ENCODE measurements around the gene ASPSCR1. TPM values are rescaled to one million over a fixed set of nuclear protein-coding genes. Genes with fewer than 3 reads are reported as not detected.
A peak's percentile ranks its signal among the peaks of the same experiment; 100 is the strongest.

ASPSCR1 gene
- total and polyA plus RNA-seq, 9 donors = 22.5 to 35.9 (median 27.5) TPM

DNA sequence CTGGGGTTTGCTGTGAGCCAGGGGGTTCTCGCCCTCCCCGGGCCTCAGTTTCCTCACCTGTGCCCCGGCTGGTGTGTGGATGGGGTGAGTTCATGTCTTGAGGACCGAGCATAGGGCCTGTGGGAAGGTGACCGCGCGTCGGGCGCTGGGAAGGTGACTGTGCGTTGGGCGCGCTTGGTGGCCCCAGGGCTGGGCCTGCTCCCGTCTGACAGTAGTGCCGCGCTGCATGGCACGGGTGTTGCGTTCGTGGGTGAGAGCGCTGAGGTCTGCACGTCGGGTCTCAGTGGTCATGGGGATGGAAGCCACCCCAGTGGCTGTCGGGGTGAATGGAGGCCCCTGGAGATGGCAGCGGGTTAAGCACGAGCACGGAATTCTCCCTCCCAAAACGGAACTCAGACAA, 9.2 kb downstream of the ASPSCR1 start:
- no peak overlapping the region for H3K4me3 ChIP-seq (ENCODE audit: low read length)
- peaks cover 59% of the 10 kb centered on the region for H3K36me3 ChIP-seq (ENCODE audit: control insufficient read depth, insufficient read depth, low read length)
- WGBS (ENCODE audit: insufficient coverage) = 94% methylated on average over 21 of the region's 26 CpGs
- H3K27ac ChIP-seq (ENCODE audit: low read length) = no peak overlapping the region
- no peaks in the 10 kb centered on the region for H3K9me3 ChIP-seq (replicated peaks; ENCODE audit: control insufficient read depth, low read depth, low read length)
- no peaks in the 10 kb centered on the region for H3K27me3 ChIP-seq (ENCODE audit: control insufficient read depth, insufficient read depth, low read length)
- H3K4me1 ChIP-seq (ENCODE audit: control insufficient read depth, insufficient read depth, low read length) = peaks cover 13% of the 10 kb centered on the region
- no peak for DNase-seq

DNA sequence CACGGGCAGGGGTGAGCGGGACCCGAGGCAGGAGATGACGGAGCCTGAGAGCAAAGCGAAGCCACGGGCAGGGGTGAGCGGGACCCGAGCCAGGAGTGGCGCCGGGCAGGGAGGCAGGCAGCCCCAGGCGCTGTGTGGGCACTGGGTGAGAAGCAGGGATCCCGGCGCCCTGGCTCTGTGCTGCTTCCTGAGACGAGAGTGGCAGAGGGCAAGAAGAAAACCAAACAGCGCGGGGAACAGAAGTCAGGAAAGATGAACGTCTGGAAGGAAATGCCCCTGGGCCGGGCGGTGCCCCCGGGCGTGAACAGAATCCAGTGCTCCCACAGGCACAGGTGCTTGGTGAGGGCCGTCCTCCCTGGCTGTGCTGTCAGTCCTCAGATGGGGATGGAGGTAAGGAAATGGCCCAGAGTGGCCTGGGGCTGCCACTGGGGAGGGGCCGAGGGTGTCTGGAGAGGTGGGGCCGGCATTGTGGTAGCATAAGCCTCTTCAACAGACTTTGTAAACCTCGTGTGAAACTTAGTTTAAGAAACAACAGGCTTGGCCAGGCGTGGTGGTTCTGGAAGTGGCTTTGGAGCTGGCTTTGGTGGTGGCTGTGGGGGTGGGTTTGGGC, 9.8 kb downstream of the ASPSCR1 start:
- H3K27me3 ChIP-seq (ENCODE audit: control insufficient read depth, insufficient read depth, low read length) = no peaks in the 10 kb centered on the region
- no peak for DNase-seq
- no peaks in the 10 kb centered on the region for H3K9me3 ChIP-seq (replicated peaks; ENCODE audit: control insufficient read depth, low read depth, low read length)
- H3K27ac ChIP-seq (ENCODE audit: low read length) = no peak overlapping the region
- no peak overlapping the region for H3K4me3 ChIP-seq (ENCODE audit: low read length)
- H3K36me3 ChIP-seq (ENCODE audit: control insufficient read depth, insufficient read depth, low read length) = peaks cover 59% of the 10 kb centered on the region
- WGBS (ENCODE audit: insufficient coverage) = 92% methylated on average over 25 of the region's 26 CpGs
- peaks cover 19% of the 10 kb centered on the region for H3K4me1 ChIP-seq (ENCODE audit: control insufficient read depth, insufficient read depth, low read length)

DNA sequence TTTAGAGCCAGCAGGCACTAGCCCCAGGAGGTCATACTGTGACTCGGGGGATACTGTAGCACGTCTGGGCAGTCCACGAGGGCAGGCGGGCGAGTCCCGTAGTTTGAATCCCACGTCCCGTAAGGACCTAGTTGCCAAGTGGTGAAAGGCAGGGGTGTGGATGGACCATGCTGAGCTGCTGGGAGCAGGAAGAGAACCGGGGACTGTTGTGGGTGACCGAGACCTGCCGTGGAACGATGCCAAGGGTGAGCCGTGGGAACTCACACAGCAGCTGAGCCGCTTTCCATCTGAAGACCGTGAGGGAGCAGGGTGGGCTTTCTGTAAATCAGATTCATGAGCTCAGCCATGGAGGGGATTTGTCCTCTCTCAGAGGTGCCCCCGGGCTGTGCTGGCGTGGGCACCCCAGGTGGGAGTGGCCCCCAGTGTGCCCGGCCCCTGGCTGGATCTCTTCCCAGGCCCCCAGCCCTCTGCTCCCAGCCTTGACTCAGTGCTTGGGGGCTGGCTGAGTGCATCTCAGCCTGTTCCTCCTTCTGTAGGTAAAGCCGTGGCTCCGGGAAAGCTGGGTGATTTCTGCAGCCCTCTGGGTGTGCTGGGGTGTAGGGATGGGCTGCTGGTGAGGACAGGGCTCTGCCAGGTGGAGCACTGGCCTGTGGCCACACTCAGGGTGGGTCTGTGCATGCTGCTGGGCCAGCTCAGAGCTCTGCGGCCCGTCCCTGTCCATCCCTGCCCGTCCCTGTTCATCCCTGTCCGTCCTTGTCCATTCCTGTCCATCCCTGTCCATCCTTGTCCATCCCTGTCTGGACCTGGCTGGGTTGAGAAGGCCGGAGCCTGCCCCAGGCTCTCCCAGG, 13.6 kb downstream of the ASPSCR1 start:
- Histone ChIP-seq H3K27me3 (ENCODE audit: control insufficient read depth, insufficient read depth, low read length) (no peaks in the 10 kb centered on the region), H3K4me3 (ENCODE audit: low read length) (no peak overlapping the region), H3K27ac (ENCODE audit: low read length) (peak overlapping the region; percentile 88), H3K36me3 (ENCODE audit: control insufficient read depth, insufficient read depth, low read length) (peaks cover 43% of the 10 kb centered on the region), H3K9me3 (replicated peaks; ENCODE audit: control insufficient read depth, low read depth, low read length) (no peaks in the 10 kb centered on the region), H3K4me1 (ENCODE audit: control insufficient read depth, insufficient read depth, low read length) (peaks cover 52% of the 10 kb centered on the region)
- 86% methylated on average over 20 of the region's 25 CpGs for WGBS (ENCODE audit: insufficient coverage)
- DNase-seq = no peak

DNA sequence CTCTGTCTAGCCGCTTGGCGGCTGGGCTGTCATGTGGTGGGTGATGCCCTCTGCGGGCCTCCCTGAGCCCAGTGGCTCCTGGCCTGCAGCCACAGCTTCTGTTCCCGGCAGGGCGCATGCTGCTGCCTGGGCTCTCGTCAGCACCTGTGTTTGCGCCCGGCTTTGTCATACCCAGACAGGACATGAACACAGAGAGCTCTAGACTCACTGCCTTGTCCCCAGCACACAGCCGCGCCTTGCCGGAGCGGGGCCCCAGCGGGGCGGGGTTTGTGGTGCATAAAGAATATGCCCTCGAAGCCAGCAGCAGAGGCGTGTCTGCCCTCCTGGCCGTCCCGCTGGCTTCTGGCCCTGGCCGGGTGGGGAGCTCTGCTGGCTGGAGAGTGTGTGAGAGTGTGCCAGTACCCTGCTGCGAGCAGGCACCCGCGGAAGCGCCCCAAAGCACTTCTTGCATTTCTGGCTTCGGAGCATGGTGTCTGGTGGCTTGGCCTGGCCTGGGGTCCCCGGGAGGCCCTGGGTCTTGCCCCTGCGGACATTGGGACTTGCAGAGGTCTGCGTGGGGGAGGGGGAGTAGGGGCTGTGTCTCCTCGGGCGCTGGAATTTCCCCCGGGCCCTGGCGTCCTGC, 14.4 kb downstream of the ASPSCR1 start:
- peak; percentile 85 for DNase-seq
- Histone ChIP-seq H3K27ac (ENCODE audit: low read length) (peak overlapping the region; percentile 88), H3K4me3 (ENCODE audit: low read length) (peak overlapping the region; percentile 13), H3K9me3 (replicated peaks; ENCODE audit: control insufficient read depth, low read depth, low read length) (no peaks in the 10 kb centered on the region), H3K36me3 (ENCODE audit: control insufficient read depth, insufficient read depth, low read length) (peaks cover 43% of the 10 kb centered on the region), H3K4me1 (ENCODE audit: control insufficient read depth, insufficient read depth, low read length) (peaks cover 52% of the 10 kb centered on the region), H3K27me3 (ENCODE audit: control insufficient read depth, insufficient read depth, low read length) (no peaks in the 10 kb centered on the region)
- 20% methylated on average over 18 of the region's 31 CpGs for WGBS (ENCODE audit: insufficient coverage)

DNA sequence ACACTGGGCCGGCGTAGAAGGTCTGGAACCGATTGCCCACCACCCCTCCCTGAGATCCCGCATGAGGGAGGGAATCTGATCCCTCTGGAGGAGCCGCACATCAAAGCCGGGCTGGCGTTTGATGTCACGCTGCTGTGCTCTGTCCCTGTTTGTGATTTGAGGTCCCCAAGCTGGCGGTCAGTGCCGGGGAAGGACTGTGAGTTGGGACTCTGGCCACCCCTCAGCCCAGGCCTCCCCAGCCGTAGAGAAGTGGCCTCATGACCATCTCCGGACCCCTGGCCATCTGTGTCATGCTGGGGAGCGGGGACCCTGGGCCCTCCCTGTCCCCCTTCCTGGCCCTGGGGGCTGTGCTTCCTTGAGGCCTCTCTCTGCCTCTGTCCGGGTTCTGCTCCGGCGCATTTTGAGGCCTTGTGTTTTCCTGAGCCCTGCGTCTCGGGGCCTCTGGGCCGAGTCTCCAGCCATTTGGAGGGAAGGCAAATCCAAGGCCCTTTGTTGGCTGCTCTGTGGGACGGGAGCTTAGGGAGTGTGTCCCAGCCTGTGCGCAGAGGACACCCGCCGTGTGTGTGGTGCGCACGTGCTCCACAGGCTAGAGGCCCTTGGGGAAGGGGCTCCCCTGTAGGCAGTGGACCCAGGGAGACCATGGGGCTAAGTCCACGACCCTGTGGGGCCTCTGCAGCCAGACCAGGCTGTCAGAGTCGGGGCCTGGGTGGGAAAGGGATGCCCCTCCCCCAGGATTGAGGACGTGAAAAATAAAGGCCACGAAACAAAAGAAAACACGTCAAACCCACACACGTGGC, 15.1 kb downstream of the ASPSCR1 start:
- Histone ChIP-seq H3K4me3 (ENCODE audit: low read length) (no peak overlapping the region), H3K36me3 (ENCODE audit: control insufficient read depth, insufficient read depth, low read length) (peaks cover 37% of the 10 kb centered on the region), H3K27ac (ENCODE audit: low read length) (peak overlapping the region; percentile 88), H3K4me1 (ENCODE audit: control insufficient read depth, insufficient read depth, low read length) (peaks cover 52% of the 10 kb centered on the region), H3K27me3 (ENCODE audit: control insufficient read depth, insufficient read depth, low read length) (no peaks in the 10 kb centered on the region), H3K9me3 (replicated peaks; ENCODE audit: control insufficient read depth, low read depth, low read length) (no peaks in the 10 kb centered on the region)
- 33% methylated on average over 27 of the region's 31 CpGs for WGBS (ENCODE audit: insufficient coverage)
- DNase-seq = peak; percentile 54

DNA sequence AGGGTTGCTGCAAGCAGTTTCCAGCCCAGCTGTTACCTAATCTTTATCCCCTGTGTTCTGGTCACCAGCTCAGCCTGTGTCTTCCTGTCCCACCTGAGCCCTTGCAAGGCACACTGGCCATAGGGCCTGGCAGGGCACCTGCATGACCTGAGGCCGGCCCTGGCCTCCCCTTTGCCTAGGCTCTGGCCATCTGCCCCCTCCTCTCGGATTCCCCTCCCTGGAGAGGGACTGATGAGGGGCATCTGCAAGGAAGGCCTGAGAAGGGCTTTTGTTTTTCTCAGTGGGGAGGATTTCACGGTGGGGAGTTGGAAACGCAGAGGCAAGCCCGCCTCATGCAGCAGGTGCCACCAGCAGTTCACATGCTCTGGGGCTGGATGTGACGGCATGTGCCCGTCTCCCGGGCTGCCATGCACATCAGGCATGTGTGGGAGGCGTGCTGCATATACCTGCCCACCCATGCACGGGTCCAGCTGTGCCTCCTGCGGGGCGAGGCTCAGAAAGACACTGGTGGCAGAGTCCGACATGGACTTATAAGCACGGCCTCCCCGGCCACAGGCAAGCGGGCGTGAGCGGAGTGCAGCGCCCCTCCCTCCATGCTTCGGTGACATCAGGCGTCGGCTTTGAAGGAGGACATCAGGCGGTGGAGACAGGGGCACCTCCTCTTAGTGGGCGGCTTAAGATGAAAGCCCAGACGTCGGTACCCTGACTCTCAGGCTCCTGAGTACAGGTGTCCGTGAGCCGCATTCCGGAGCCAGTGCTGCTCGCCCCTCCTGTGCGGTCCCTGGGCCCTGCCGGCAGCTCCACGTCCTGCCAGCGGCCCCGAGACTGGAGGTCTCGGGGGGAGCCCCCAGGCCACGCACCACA, 16.5 kb downstream of the ASPSCR1 start:
- no peaks in the 10 kb centered on the region for H3K27me3 ChIP-seq (ENCODE audit: control insufficient read depth, insufficient read depth, low read length)
- peaks cover 32% of the 10 kb centered on the region for H3K36me3 ChIP-seq (ENCODE audit: control insufficient read depth, insufficient read depth, low read length)
- H3K4me3 ChIP-seq (ENCODE audit: low read length) = no peak overlapping the region
- peaks cover 56% of the 10 kb centered on the region for H3K4me1 ChIP-seq (ENCODE audit: control insufficient read depth, insufficient read depth, low read length)
- no peaks in the 10 kb centered on the region for H3K9me3 ChIP-seq (replicated peaks; ENCODE audit: control insufficient read depth, low read depth, low read length)
- no peak overlapping the region for H3K27ac ChIP-seq (ENCODE audit: low read length)
- 87% methylated on average over 34 of the region's 37 CpGs for WGBS (ENCODE audit: insufficient coverage)
- no peak for DNase-seq

GRCh38 chr17:81994593-81995462, 17.4 kb downstream of the ASPSCR1 start:
- H3K27ac ChIP-seq (ENCODE audit: low read length) = no peak overlapping the region
- H3K4me3 ChIP-seq (ENCODE audit: low read length) = no peak overlapping the region
- peaks cover 28% of the 10 kb centered on the region for H3K36me3 ChIP-seq (ENCODE audit: control insufficient read depth, insufficient read depth, low read length)
- DNase-seq = no peak
- H3K4me1 ChIP-seq (ENCODE audit: control insufficient read depth, insufficient read depth, low read length) = peaks cover 58% of the 10 kb centered on the region
- no peaks in the 10 kb centered on the region for H3K9me3 ChIP-seq (replicated peaks; ENCODE audit: control insufficient read depth, low read depth, low read length)
- WGBS (ENCODE audit: insufficient coverage) = 90% methylated on average over 23 of the region's 39 CpGs
- H3K27me3 ChIP-seq (ENCODE audit: control insufficient read depth, insufficient read depth, low read length) = no peaks in the 10 kb centered on the region

DNA sequence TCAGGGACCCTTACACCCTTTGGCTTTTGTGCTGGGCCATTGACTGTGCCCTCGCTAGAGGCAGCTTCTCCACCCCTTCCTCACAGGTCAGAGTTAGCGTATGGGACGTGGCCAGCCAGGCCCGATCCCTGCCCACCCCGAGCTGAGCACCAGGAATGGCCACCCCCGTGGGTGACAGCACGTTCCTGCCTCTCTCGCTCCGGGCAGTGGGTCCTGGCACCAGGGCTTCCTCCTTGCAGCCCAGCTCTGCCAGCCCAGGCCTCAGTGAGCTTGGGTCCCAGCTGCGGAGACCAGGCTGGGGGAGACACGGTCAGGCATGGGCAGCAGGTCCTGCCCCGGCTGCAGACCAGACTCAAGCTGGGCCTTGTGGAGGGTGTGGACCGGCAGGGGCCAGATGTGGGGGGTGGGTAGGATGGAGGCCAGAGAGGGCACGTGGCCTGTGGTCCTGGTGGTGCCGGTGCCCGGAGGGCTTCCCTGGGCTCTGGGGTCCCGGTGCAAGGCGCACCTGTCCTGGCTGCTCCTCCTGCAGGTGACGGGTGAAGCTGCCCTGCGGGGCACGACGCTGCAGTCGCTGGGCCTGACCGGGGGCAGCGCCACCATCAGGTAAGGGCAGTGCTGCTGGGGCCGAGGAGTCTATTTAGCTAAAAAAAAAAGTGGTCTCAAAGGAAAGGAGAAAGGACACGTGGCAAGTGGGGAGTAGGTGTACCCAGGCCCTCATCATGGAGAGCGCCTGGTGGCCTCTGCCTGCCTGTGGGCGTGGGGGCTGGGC, 18.2 kb downstream of the ASPSCR1 start:
- H3K4me3 ChIP-seq (ENCODE audit: low read length) = no peak overlapping the region
- H3K4me1 ChIP-seq (ENCODE audit: control insufficient read depth, insufficient read depth, low read length) = peaks cover 63% of the 10 kb centered on the region
- H3K27ac ChIP-seq (ENCODE audit: low read length) = no peak overlapping the region
- no peaks in the 10 kb centered on the region for H3K27me3 ChIP-seq (ENCODE audit: control insufficient read depth, insufficient read depth, low read length)
- DNase-seq = no peak
- H3K36me3 ChIP-seq (ENCODE audit: control insufficient read depth, insufficient read depth, low read length) = peaks cover 22% of the 10 kb centered on the region
- WGBS (ENCODE audit: insufficient coverage) = 93% methylated on average over 29 of the region's 29 CpGs
- no peaks in the 10 kb centered on the region for H3K9me3 ChIP-seq (replicated peaks; ENCODE audit: control insufficient read depth, low read depth, low read length)

All from muscle of leg (tissue), 11 donors.